ENCODE measurements around the gene COX6B2.

DNA sequence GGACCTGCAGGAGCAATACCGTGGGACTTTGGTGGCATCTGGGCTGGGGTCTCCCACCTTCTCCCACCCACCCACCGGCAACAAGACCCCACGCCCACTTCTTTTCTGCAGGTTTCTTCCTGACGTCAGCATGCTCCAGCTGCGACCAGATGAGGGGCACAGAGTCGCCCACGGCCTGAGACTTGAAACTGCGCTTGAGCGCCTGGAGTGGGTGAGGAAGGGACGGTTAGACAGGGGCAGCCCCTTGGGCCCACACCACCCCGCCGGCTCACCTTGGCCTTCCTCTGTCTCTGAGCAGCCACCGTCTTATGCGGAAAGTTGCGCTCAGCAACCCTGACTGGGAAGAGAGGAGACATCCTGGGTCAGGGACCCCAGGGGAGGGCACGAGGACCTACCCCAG is 6.4 kb upstream of the COX6B2 start:
- TF ChIP-seq, protein P1, sequence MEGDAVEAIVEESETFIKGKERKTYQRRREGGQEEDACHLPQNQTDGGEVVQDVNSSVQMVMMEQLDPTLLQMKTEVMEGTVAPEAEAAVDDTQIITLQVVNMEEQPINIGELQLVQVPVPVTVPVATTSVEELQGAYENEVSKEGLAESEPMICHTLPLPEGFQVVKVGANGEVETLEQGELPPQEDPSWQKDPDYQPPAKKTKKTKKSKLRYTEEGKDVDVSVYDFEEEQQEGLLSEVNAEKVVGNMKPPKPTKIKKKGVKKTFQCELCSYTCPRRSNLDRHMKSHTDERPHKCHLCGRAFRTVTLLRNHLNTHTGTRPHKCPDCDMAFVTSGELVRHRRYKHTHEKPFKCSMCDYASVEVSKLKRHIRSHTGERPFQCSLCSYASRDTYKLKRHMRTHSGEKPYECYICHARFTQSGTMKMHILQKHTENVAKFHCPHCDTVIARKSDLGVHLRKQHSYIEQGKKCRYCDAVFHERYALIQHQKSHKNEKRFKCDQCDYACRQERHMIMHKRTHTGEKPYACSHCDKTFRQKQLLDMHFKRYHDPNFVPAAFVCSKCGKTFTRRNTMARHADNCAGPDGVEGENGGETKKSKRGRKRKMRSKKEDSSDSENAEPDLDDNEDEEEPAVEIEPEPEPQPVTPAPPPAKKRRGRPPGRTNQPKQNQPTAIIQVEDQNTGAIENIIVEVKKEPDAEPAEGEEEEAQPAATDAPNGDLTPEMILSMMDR (tag by site-specific recombination; IDR thresholded peaks at IDR 0.05) = no peak
- TF ChIP-seq, protein P2, sequence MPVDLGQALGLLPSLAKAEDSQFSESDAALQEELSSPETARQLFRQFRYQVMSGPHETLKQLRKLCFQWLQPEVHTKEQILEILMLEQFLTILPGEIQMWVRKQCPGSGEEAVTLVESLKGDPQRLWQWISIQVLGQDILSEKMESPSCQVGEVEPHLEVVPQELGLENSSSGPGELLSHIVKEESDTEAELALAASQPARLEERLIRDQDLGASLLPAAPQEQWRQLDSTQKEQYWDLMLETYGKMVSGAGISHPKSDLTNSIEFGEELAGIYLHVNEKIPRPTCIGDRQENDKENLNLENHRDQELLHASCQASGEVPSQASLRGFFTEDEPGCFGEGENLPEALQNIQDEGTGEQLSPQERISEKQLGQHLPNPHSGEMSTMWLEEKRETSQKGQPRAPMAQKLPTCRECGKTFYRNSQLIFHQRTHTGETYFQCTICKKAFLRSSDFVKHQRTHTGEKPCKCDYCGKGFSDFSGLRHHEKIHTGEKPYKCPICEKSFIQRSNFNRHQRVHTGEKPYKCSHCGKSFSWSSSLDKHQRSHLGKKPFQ (tag by site-specific recombination; IDR thresholded peaks at IDR 0.05) = no peak
- TF ChIP-seq MZF1 (tag by site-specific recombination; IDR thresholded peaks at IDR 0.05; ENCODE audit: borderline replicate concordance) (no peak), ZNF350 (tag by site-specific recombination; IDR thresholded peaks at IDR 0.05) (no peak), ZNF132 (tag by site-specific recombination; IDR thresholded peaks at IDR 0.05; ENCODE audit: borderline replicate concordance) (no peak), ZNF76 (tag by site-specific recombination; IDR thresholded peaks at IDR 0.05; ENCODE audit: borderline replicate concordance, low read depth) (no peak), ZNF670 (tag by site-specific recombination; IDR thresholded peaks at IDR 0.05; ENCODE audit: low read depth) (no peak)
- TF ChIP-seq, protein P3, sequence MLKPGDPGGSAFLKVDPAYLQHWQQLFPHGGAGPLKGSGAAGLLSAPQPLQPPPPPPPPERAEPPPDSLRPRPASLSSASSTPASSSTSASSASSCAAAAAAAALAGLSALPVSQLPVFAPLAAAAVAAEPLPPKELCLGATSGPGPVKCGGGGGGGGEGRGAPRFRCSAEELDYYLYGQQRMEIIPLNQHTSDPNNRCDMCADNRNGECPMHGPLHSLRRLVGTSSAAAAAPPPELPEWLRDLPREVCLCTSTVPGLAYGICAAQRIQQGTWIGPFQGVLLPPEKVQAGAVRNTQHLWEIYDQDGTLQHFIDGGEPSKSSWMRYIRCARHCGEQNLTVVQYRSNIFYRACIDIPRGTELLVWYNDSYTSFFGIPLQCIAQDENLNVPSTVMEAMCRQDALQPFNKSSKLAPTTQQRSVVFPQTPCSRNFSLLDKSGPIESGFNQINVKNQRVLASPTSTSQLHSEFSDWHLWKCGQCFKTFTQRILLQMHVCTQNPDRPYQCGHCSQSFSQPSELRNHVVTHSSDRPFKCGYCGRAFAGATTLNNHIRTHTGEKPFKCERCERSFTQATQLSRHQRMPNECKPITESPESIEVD (tag by site-specific recombination; IDR thresholded peaks at IDR 0.05) = no peak
- TF ChIP-seq, protein P4, sequence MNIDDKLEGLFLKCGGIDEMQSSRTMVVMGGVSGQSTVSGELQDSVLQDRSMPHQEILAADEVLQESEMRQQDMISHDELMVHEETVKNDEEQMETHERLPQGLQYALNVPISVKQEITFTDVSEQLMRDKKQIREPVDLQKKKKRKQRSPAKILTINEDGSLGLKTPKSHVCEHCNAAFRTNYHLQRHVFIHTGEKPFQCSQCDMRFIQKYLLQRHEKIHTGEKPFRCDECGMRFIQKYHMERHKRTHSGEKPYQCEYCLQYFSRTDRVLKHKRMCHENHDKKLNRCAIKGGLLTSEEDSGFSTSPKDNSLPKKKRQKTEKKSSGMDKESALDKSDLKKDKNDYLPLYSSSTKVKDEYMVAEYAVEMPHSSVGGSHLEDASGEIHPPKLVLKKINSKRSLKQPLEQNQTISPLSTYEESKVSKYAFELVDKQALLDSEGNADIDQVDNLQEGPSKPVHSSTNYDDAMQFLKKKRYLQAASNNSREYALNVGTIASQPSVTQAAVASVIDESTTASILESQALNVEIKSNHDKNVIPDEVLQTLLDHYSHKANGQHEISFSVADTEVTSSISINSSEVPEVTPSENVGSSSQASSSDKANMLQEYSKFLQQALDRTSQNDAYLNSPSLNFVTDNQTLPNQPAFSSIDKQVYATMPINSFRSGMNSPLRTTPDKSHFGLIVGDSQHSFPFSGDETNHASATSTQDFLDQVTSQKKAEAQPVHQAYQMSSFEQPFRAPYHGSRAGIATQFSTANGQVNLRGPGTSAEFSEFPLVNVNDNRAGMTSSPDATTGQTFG (tag by site-specific recombination; IDR thresholded peaks at IDR 0.05; ENCODE audit: borderline replicate concordance) = no peak

Data from HEK293 (cell line).